IPS DF 6.9 (cell line): ENCODE results near the gene SMG9.

Experiments used
- DNase-seq: peaks from one replicate; pipeline ENCODE4 v3.0.0-alpha.2; 2013; ENCODE audit warnings: low read depth, low spot score
- H3K27ac ChIP-seq: one replicate; pipeline ENCODE4 v1.5.1; 2013; ENCODE audit warnings: low read length, control low read depth
- H3K27me3 ChIP-seq: 2 replicates; pipeline ENCODE4 v1.6.1; 2013; ENCODE audit warnings: mild to moderate bottlenecking, low read length; ENCODE audit not compliant: control insufficient read depth, insufficient read depth
- H3K36me3 ChIP-seq: 2 replicates; pipeline ENCODE4 v1.6.1; 2013; ENCODE audit warnings: low read length; ENCODE audit not compliant: control insufficient read depth, insufficient read depth
- H3K4me1 ChIP-seq: 2 replicates; pipeline ENCODE4 v1.6.1; 2013; ENCODE audit warnings: low read length; ENCODE audit not compliant: control insufficient read depth, insufficient read depth
- H3K4me3 ChIP-seq: 2 replicates; pipeline ENCODE4 v1.5.1; 2013; ENCODE audit warnings: mild to moderate bottlenecking, low read length
- H3K9me3 ChIP-seq: 2 replicates; pipeline ENCODE4 v1.6.1; 2013; ENCODE audit warnings: low read length, inconsistent platforms; ENCODE audit not compliant: control insufficient read depth, insufficient read depth
- WGBS: extraction: QIAGEN DNeasy Blood & Tissue Kit; methylation state at CpG from one replicate; pipeline ENCODE4 v1.1.7; 2013; ENCODE audit warnings: mixed read lengths, missing lambda C conversion rate; ENCODE audit not compliant: insufficient read length, insufficient coverage; 5-methylcytosine and 5-hydroxymethylcytosine counted together

The SMG9 gene

GRCh38 chr19:43711751-43712355, 42.9 kb downstream of the SMG9 start:
- Histone ChIP-seq H3K9me3 (peaks cover 3% of the 10 kb centered on the region), H3K27ac (no peak overlapping the region), H3K4me3 (no peak overlapping the region), H3K4me1 (no peaks in the 10 kb centered on the region), H3K27me3 (no peaks in the 10 kb centered on the region), H3K36me3 (no peaks in the 10 kb centered on the region)
- DNase-seq, result no peak
- WGBS, result no CpG with 5 or more reads among the region's 12 CpGs

GRCh38 chr19:43708716-43709115, 46.0 kb downstream of the SMG9 start:
- Histone ChIP-seq H3K9me3 (peaks cover 3% of the 10 kb centered on the region), H3K4me3 (no peak overlapping the region), H3K4me1 (no peaks in the 10 kb centered on the region), H3K27ac (no peak overlapping the region), H3K36me3 (no peaks in the 10 kb centered on the region), H3K27me3 (no peaks in the 10 kb centered on the region)
- WGBS, result no CpG with 5 or more reads among the region's 2 CpGs
- no peak for DNase-seq

- Histone ChIP-seq H3K27ac (no peak overlapping the region), H3K36me3 (no peaks in the 10 kb centered on the region), H3K27me3 (no peaks in the 10 kb centered on the region), H3K4me3 (no peak overlapping the region), H3K9me3 (peaks cover 3% of the 10 kb centered on the region), H3K4me1 (no peaks in the 10 kb centered on the region)
- no peak for DNase-seq
- no CpG with 5 or more reads among the region's 13 CpGs for WGBS
Observed at GRCh38 chr19:43707158-43707712, 47.5 kb downstream of the SMG9 start.

GRCh38 chr19:43705729-43706128, 49.0 kb downstream of the SMG9 start:
- H3K27ac ChIP-seq, result no peak overlapping the region
- H3K4me3 ChIP-seq, result no peak overlapping the region
- no peak for DNase-seq
- H3K36me3 ChIP-seq, result no peaks in the 10 kb centered on the region
- no peaks in the 10 kb centered on the region for H3K4me1 ChIP-seq
- H3K27me3 ChIP-seq, result no peaks in the 10 kb centered on the region
- peaks cover 3% of the 10 kb centered on the region for H3K9me3 ChIP-seq
- no CpG with 5 or more reads among the region's 6 CpGs for WGBS

GRCh38 chr19:43704002-43704705, 50.6 kb downstream of the SMG9 start:
- H3K9me3 ChIP-seq, result peaks cover 3% of the 10 kb centered on the region
- no peaks in the 10 kb centered on the region for H3K36me3 ChIP-seq
- WGBS, result no CpG with 5 or more reads among the region's 7 CpGs
- DNase-seq, result no peak
- H3K27me3 ChIP-seq, result no peaks in the 10 kb centered on the region
- H3K4me3 ChIP-seq, result no peak overlapping the region
- H3K4me1 ChIP-seq, result no peaks in the 10 kb centered on the region
- no peak overlapping the region for H3K27ac ChIP-seq

GRCh38 chr19:43700395-43701000, 54.3 kb downstream of the SMG9 start:
- H3K4me3 ChIP-seq, result no peak overlapping the region
- H3K27ac ChIP-seq, result no peak overlapping the region
- no CpG with 5 or more reads among the region's 13 CpGs for WGBS
- H3K27me3 ChIP-seq, result no peaks in the 10 kb centered on the region
- DNase-seq, result no peak
- H3K4me1 ChIP-seq, result no peaks in the 10 kb centered on the region
- H3K36me3 ChIP-seq, result no peaks in the 10 kb centered on the region
- no peaks in the 10 kb centered on the region for H3K9me3 ChIP-seq

GRCh38 chr19:43699506-43700394, 55.0 kb downstream of the SMG9 start:
- DNase-seq, result peak; percentile 16
- no peak overlapping the region for H3K27ac ChIP-seq
- H3K9me3 ChIP-seq, result no peaks in the 10 kb centered on the region
- no peaks in the 10 kb centered on the region for H3K27me3 ChIP-seq
- no CpG with 5 or more reads among the region's 46 CpGs for WGBS
- H3K4me1 ChIP-seq, result no peaks in the 10 kb centered on the region
- H3K36me3 ChIP-seq, result no peaks in the 10 kb centered on the region
- H3K4me3 ChIP-seq, result peak overlapping the region; percentile 2; the same call in 1 of the 2 replicates

- no peak for DNase-seq
- Histone ChIP-seq H3K27ac (no peak overlapping the region), H3K27me3 (no peaks in the 10 kb centered on the region), H3K4me3 (no peak overlapping the region), H3K36me3 (no peaks in the 10 kb centered on the region), H3K4me1 (no peaks in the 10 kb centered on the region), H3K9me3 (no peaks in the 10 kb centered on the region)
- WGBS, result no CpG with 5 or more reads among the region's 5 CpGs
Observed at GRCh38 chr19:43697295-43697694, 57.5 kb downstream of the SMG9 start.

GRCh38 chr19:43695985-43696704, 58.6 kb downstream of the SMG9 start:
- DNase-seq, result no peak
- H3K36me3 ChIP-seq, result no peaks in the 10 kb centered on the region
- H3K27ac ChIP-seq, result no peak overlapping the region
- H3K4me3 ChIP-seq, result no peak overlapping the region
- WGBS, result no CpG with 5 or more reads among the region's 6 CpGs
- H3K9me3 ChIP-seq, result no peaks in the 10 kb centered on the region
- H3K4me1 ChIP-seq, result no peaks in the 10 kb centered on the region
- H3K27me3 ChIP-seq, result no peaks in the 10 kb centered on the region
